Panc1 (cell line): ENCODE data around the gene LGALS4. TPM values are rescaled to one million over a fixed set of nuclear protein-coding genes. Genes with fewer than 3 reads are reported as not detected.
"Not testable (repeated sequence)": the region's sequence is repeated elsewhere in the genome, so short reads cannot be mapped to it uniquely, and the experiment has no call there.

Experiments
- ATAC-seq: fragments of 200-7000 bp; cut with Tn5 transposase; 2 replicates; pipeline ENCODE4 v1.9.1; 2020; ENCODE audit warnings: mild to moderate bottlenecking, moderate library complexity
- BruUV-seq: library from RNA; stranded (reverse); fragments of 400-500 nt; replicated peaks from 2 replicates; lab custom pipeline; 2021; lab: Mats Ljungman, UMichigan
- CTCF ChIA-PET: fragments of 300-600 bp; sonication (Branson Sonifier 250); formaldehyde crosslinking; loops from one replicate; lab custom pipeline; 2022; ENCODE audit warnings: antibody characterized with exemption; lab: Charles Lee
- POLR2A ChIA-PET: fragments of 300-600 bp; sonication (Branson Sonifier 250); formaldehyde crosslinking; loops from one replicate; lab custom pipeline; 2022; ENCODE audit warnings: antibody characterized with exemption; lab: Charles Lee
- DNase-seq: peaks from one replicate; pipeline ENCODE4 v3.0.0-alpha.2; 2010; ENCODE audit warnings: low read depth, low spot score
- H3K27ac ChIP-seq: 2 replicates; pipeline ENCODE4 v1.5.1; 2011; ENCODE audit warnings: mild to moderate bottlenecking, low read length, inconsistent platforms
- H3K27me3 ChIP-seq: fragments of 200-500 bp; sonication (Bioruptor generic); 2 replicates; pipeline ENCODE4 v1.6.0; 2014; ENCODE audit warnings: low read length, inconsistent platforms; ENCODE audit not compliant: control insufficient read depth, insufficient read depth
- H3K36me3 ChIP-seq: fragments of 200-500 bp; sonication (Bioruptor generic); 2 replicates; pipeline ENCODE4 v1.5.1; 2014; ENCODE audit warnings: inconsistent platforms, mild to moderate bottlenecking, low read length, moderate library complexity; ENCODE audit not compliant: control insufficient read depth, insufficient read depth
- H3K4me1 ChIP-seq: 2 replicates; pipeline ENCODE4 v1.5.1; 2011; ENCODE audit warnings: inconsistent platforms, mild to moderate bottlenecking, low read length, moderate library complexity; ENCODE audit not compliant: control insufficient read depth, insufficient read depth
- H3K4me3 ChIP-seq, 2 experiments: 2 replicates each; pipeline ENCODE4 v1.5.1; 2011 to 2012; ENCODE audit warnings: low read depth in 2 of 2, low read length in 2 of 2, mild to moderate bottlenecking in 2 of 2, inconsistent platforms in 1 of 2, moderate library complexity in 1 of 2
- H3K9me3 ChIP-seq: fragments of 200-500 bp; sonication (Bioruptor generic); 2 replicates; pipeline ENCODE4 v1.5.1; 2014; ENCODE audit warnings: low read depth, mild to moderate bottlenecking, inconsistent platforms, low read length, moderate library complexity; ENCODE audit not compliant: control insufficient read depth, insufficient read depth
- POLR2AphosphoS5 ChIP-seq: IDR thresholded peaks from 2 replicates; pipeline ENCODE4 v1.6.1; 2012; ENCODE audit warnings: mild to moderate bottlenecking, low read depth, low read length, moderate library complexity
- SIN3A ChIP-seq: IDR thresholded peaks from 2 replicates; pipeline ENCODE4 v1.6.1; 2012; ENCODE audit warnings: low read depth, mild to moderate bottlenecking, low read length, moderate library complexity, borderline replicate concordance; ENCODE audit not compliant: insufficient read depth
- TCF7L2 ChIP-seq: IDR thresholded peaks from 2 replicates; pipeline ENCODE4 v1.6.1; 2011; ENCODE audit warnings: mild to moderate bottlenecking, low read depth, low read length, inconsistent platforms
- in situ Hi-C: cut with HindIII; loops from 2 replicates; pipeline ENCODE4 v1.10.0; 2016; ENCODE audit warnings: low sequenced_read_pairs, low pct_unique_long_range_greater_than_20kb
- intact Hi-C: fragments of 100-400 bp; cut with micrococcal nuclease; formaldehyde crosslinking; loops from one replicate; pipeline ENCODE4 v1.10.0; 2022; ENCODE audit not compliant: unreplicated experiment
- total RNA-seq: library from RNA; stranded (reverse); gene quantifications from one replicate; pipeline ENCODE4 v1.2.1, GENCODE V29; 2021; ENCODE audit not compliant: unreplicated experiment
- TF ChIP-seq, protein P1 (sequence below): fragments of 450-650 bp; IDR thresholded peaks from 2 replicates; pipeline ENCODE4 v1.5.1; 2017; ENCODE audit warnings: mild to moderate bottlenecking
- TF ChIP-seq, protein P2 (sequence below), 2 experiments: IDR thresholded peaks; 2 replicates each; pipeline ENCODE4 v1.6.1; 2011 to 2012; ENCODE audit warnings: low read depth in 2 of 2, control low read depth in 1 of 2, low read length in 1 of 2, mild to moderate bottlenecking in 1 of 2, moderate library complexity in 1 of 2; ENCODE audit not compliant: insufficient read depth in 1 of 2

LGALS4 gene
- total RNA-seq, 1 experiment from 2014 or later: 3.9 TPM

DNA sequence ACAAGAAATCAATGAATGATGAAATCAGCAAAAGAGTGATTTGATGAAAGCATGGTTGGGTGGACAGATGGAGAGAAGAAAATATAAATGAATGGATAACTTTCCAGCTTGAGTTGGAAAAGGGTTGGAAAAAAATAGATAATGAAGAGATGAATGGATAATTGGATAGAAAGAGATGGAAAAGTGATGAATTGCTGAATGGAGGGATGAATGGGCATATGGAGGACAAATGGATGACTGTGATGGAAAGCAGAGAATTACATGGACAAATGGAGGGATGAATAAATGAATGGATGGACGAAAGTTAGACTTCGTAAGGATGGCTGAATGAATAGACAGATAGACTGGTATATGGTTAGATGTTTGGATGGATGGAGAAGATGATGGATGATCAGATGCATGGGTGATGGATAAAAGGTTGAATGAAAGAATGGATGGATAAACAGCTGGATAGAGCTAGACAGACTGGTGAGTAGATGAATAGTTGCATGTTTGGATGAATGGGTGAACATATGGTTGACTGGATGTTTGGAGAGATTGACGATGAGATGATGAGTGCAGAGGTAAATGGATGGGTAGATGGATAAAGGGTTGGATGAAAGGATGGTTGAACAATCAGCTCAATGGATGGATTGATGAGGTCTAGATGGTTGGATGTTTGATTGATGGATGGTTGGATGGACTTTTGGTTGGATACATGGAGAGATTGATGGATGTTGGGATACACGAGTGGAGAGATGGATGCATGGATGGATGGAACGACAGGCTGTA, 12.0 kb downstream of the LGALS4 start:
- intact Hi-C loops: no loop called here
- Histone ChIP-seq H3K9me3 (no peaks in the 10 kb centered on the region), H3K4me3 (no peak overlapping the region), H3K36me3 (no peaks in the 10 kb centered on the region), H3K27me3 (no peaks in the 10 kb centered on the region), H3K4me1 (peaks cover 7% of the 10 kb centered on the region; the same call in 1 of the 2 replicates), H3K27ac (no peak overlapping the region)
- in situ Hi-C loops: no loop called here
- BruUV-seq: no TSS peak
- POLR2A ChIA-PET: no interaction called here
- CTCF ChIA-PET: interaction anchor here (0.6 to 1.3 kb wide), 3 partner anchors 10 to 219 kb away, joined by 3 to 7 read pairs (median 6); no protein-coding TSS in a partner anchor
- TF ChIP-seq POLR2AphosphoS5 (no peak), SIN3A (no peak), TCF7L2 (no peak)
- TF ChIP-seq, protein P1, sequence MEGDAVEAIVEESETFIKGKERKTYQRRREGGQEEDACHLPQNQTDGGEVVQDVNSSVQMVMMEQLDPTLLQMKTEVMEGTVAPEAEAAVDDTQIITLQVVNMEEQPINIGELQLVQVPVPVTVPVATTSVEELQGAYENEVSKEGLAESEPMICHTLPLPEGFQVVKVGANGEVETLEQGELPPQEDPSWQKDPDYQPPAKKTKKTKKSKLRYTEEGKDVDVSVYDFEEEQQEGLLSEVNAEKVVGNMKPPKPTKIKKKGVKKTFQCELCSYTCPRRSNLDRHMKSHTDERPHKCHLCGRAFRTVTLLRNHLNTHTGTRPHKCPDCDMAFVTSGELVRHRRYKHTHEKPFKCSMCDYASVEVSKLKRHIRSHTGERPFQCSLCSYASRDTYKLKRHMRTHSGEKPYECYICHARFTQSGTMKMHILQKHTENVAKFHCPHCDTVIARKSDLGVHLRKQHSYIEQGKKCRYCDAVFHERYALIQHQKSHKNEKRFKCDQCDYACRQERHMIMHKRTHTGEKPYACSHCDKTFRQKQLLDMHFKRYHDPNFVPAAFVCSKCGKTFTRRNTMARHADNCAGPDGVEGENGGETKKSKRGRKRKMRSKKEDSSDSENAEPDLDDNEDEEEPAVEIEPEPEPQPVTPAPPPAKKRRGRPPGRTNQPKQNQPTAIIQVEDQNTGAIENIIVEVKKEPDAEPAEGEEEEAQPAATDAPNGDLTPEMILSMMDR: no peak
- TF ChIP-seq, protein P2, sequence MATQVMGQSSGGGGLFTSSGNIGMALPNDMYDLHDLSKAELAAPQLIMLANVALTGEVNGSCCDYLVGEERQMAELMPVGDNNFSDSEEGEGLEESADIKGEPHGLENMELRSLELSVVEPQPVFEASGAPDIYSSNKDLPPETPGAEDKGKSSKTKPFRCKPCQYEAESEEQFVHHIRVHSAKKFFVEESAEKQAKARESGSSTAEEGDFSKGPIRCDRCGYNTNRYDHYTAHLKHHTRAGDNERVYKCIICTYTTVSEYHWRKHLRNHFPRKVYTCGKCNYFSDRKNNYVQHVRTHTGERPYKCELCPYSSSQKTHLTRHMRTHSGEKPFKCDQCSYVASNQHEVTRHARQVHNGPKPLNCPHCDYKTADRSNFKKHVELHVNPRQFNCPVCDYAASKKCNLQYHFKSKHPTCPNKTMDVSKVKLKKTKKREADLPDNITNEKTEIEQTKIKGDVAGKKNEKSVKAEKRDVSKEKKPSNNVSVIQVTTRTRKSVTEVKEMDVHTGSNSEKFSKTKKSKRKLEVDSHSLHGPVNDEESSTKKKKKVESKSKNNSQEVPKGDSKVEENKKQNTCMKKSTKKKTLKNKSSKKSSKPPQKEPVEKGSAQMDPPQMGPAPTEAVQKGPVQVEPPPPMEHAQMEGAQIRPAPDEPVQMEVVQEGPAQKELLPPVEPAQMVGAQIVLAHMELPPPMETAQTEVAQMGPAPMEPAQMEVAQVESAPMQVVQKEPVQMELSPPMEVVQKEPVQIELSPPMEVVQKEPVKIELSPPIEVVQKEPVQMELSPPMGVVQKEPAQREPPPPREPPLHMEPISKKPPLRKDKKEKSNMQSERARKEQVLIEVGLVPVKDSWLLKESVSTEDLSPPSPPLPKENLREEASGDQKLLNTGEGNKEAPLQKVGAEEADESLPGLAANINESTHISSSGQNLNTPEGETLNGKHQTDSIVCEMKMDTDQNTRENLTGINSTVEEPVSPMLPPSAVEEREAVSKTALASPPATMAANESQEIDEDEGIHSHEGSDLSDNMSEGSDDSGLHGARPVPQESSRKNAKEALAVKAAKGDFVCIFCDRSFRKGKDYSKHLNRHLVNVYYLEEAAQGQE (IDR thresholded peaks at IDR 0.05; ENCODE audit: insufficient read depth in 1 of 2, low read depth in 2 of 2, low read length in 1 of 2): no peak
- ATAC-seq (no peak), DNase-seq (no peak)

- Histone ChIP-seq H3K27ac (peak overlapping the region; percentile 3; the same call in 1 of the 2 replicates), H3K4me1 (peaks cover 7% of the 10 kb centered on the region; the same call in 1 of the 2 replicates), H3K9me3 (no peaks in the 10 kb centered on the region), H3K4me3 (no peak overlapping the region), H3K36me3 (no peaks in the 10 kb centered on the region), H3K27me3 (no peaks in the 10 kb centered on the region)
- intact Hi-C loops: no loop called here
- in situ Hi-C loops: loop anchor here (25.0 kb wide), 1 partner anchor 988 kb away; the partner anchor contains the start of gene LEUTX
- ChIA-PET CTCF (interaction anchor here (0.6 to 1.1 kb wide), 3 partner anchors 77 to 1466 kb away, joined by 4 to 9 read pairs (median 4); partner anchors contain the start of genes MRPS12 and SARS2), POLR2A (interaction anchor here (0.6 to 1.6 kb wide), 3 partner anchors 131 to 1127 kb away, joined by 3 to 5 read pairs (median 3); partner anchors contain the start of genes MRPS12 and SARS2)
- TF ChIP-seq, protein P1: no peak
- no peak for TF ChIP-seq SIN3A
- no peak for TF ChIP-seq POLR2AphosphoS5
- TF ChIP-seq TCF7L2: no peak
- TF ChIP-seq, protein P2 (IDR thresholded peaks at IDR 0.05; ENCODE audit: insufficient read depth in 1 of 2, low read depth in 2 of 2, low read length in 1 of 2): no peak
- DNase-seq (peak; percentile 61), ATAC-seq (peak; percentile 35; the same call in 1 of the 2 replicates)
- BruUV-seq: no TSS peak
Measured at GRCh38 chr19:38799104-38799503, 13.6 kb downstream of the LGALS4 start.

GRCh38 chr19:38797781-38798180, 15.0 kb downstream of the LGALS4 start:
- ATAC-seq, POLR2A ChIA-PET, CTCF ChIA-PET, H3K4me1 ChIP-seq, H3K4me3 ChIP-seq, H3K36me3 ChIP-seq, H3K27ac ChIP-seq, H3K27me3 ChIP-seq, H3K9me3 ChIP-seq, DNase-seq, intact Hi-C loops, BruUV-seq: not testable (repeated sequence)
- in situ Hi-C loops: loop anchor here (25.0 kb wide), 1 partner anchor 990 kb away; the partner anchor contains the start of gene LEUTX
